ENCODE results near the gene RETREG1.

Gene RETREG1

DNA sequence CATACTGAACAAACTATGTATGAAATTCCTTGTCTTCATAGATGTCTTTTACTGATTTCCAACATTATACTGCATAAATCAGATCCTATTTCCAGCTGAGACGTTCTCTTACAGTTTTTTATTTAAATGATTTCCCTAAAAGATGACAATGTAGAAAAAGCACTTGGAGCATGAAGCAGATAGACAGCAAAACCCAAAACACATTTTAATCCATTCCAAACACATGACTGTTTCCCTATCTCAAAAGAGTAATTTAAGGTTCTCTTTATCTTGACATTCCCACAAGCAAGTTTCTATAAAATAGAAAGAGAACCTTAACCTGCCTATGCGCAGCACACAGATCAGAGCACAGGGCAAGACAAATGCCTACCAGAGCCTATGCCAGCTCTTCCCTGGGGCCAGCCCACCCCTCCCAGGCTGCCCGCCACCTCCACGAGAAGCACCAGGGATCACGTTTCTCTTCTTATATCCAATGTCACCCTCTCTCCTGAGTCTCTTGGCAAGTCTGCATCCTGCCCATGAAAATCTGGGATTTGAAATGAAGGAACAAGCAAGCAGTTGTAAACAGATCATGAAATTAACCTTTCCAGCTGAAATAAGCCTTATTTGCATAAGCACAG lies 52.4 kb downstream of the RETREG1 start:
- DNase-seq (ENCODE audit: extremely low read depth, low read depth): no peak

DNA sequence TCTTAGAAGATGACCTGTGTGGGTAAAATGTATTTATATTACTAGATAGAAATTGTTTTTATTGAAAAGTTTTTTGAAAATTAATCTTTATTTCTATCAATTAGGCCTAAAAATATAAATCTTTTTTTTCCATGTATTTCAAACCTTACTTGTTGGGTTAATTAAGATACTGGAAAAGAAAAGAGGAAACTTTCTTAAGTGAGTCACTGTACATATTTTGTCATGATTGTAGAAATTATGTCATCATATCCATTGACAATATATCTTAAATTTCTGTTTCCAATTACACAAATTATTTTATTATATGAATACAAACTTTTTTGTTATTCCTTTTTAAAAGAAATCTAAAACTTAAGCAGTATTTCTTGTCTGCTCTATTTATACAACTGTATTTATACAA lies 53.1 kb downstream of the RETREG1 start:
- DNase-seq (ENCODE audit: extremely low read depth, low read depth): no peak
- TF ChIP-seq, protein P1, sequence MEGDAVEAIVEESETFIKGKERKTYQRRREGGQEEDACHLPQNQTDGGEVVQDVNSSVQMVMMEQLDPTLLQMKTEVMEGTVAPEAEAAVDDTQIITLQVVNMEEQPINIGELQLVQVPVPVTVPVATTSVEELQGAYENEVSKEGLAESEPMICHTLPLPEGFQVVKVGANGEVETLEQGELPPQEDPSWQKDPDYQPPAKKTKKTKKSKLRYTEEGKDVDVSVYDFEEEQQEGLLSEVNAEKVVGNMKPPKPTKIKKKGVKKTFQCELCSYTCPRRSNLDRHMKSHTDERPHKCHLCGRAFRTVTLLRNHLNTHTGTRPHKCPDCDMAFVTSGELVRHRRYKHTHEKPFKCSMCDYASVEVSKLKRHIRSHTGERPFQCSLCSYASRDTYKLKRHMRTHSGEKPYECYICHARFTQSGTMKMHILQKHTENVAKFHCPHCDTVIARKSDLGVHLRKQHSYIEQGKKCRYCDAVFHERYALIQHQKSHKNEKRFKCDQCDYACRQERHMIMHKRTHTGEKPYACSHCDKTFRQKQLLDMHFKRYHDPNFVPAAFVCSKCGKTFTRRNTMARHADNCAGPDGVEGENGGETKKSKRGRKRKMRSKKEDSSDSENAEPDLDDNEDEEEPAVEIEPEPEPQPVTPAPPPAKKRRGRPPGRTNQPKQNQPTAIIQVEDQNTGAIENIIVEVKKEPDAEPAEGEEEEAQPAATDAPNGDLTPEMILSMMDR (IDR thresholded peaks at IDR 0.05; ENCODE audit: low read depth, low read length): no peak

More for the DNA sequence above, 52.4 kb downstream of the RETREG1 start:
- TF ChIP-seq, protein P1 (IDR thresholded peaks at IDR 0.05; ENCODE audit: low read depth, low read length): no peak

DNA sequence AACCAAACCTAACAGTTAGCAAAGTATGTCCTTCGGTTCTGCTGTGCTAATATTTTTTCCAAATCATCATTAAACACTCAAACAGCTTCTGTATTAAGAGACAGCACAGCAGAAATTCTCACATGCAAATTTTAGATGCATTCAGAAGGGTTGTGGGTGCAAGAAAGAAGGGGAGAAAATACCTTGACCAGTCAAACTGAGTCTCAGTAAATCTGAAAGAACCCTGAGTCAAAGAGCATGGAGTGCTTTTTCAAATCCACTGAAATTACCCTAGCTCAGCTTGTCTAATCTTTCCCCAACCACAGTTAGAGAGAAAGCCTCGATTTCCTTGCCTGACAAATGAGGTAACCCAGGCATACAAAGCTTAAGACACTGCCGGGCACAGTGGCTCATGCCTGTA lies 55.1 kb downstream of the RETREG1 start:
- no peak for DNase-seq (ENCODE audit: extremely low read depth, low read depth)
- TF ChIP-seq, protein P1 (IDR thresholded peaks at IDR 0.05; ENCODE audit: low read depth, low read length): no peak

DNA sequence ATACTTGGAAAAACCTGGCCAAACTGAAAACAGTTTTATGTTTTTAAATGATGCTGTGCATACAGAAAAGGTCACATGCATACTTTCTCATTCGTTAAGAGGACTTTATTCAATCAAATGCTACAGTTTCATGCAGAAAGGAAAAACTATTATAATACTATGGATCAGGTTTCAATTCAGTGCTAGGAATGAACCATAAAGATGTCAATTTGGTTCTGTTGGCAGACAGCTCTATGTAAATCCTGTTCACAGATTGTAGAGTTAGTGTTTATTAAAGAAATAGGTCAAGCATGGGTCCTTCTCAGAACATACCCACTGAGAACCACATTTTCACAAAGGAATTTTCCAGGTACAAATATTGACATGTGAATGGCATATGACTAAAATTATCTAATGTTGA lies 57.1 kb downstream of the RETREG1 start:
- TF ChIP-seq, protein P1 (IDR thresholded peaks at IDR 0.05; ENCODE audit: low read depth, low read length): no peak
- no peak for DNase-seq (ENCODE audit: extremely low read depth, low read depth)

DNA sequence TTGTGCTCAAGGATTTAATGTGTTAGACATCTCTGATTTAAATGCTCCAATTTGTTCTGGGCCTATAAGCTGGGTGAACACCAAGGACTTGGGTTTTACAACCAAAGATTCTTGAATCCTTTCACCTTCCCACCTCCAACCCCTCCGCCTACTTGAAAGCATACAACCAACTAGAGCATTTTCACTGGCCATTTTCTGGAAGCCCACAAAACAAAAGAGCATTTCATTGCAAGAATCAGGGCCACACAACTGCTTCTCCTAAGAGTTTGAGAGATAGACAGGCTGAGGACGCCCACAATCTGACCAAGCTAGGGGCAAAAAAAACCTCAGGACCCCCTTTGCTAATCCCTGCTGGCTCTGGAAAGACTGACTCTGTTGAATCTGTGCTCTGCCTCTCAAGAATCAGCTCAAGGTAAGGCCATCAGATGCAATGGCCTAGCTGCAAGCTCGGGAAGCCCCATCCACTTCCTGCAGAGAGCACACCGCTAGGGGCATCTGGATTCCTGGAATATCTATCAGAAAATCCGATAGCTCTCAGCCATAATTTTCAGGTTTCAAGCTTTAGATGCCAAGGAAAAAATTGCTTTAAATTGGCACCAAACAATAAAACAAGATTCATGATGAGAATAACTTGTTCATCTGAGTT lies 57.7 kb downstream of the RETREG1 start:
- TF ChIP-seq, protein P1 (IDR thresholded peaks at IDR 0.05; ENCODE audit: low read depth, low read length): no peak
- no peak for DNase-seq (ENCODE audit: extremely low read depth, low read depth)

DNA sequence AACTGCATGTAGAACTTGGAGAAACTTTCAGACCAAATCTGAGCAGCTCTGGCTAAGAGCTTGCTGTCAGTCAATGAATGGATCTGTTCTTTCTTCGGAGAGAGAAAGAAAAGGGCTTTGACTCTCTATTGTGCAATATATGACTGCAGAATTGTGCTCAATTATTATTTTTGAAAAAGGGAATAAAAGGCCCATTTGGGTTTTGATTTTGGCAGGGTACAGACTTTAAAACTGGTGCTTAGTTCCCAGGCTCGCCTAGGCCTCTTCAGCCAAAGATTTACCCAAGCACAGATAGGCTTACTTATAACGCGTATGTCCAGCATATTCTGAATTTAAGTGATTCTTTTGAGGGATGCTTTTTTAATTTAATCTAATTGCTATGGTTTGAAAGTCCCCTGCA lies 59.3 kb downstream of the RETREG1 start:
- DNase-seq (ENCODE audit: extremely low read depth, low read depth): no peak
- TF ChIP-seq, protein P1 (IDR thresholded peaks at IDR 0.05; ENCODE audit: low read depth, low read length): no peak

DNA sequence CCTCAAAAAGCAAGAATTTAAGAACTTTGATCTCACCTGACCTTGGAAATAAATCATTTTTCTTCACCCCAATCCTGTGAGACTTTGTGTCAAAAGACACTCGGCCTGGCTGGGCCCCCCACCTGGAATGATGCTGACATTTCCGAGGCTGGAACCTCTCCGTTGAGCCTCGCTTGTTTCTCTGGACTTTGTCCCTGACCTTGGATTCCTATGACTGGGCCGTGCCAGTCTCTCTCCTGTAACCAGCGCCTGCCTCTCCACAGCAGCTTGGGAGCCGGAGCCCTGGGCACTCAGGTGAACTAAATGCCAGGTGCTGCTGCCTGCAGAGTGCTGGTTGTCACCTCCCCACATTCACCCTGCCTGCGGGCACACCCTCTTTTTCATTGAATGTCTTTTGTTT lies 62.7 kb downstream of the RETREG1 start:
- DNase-seq (ENCODE audit: extremely low read depth, low read depth): no peak
- TF ChIP-seq, protein P1 (IDR thresholded peaks at IDR 0.05; ENCODE audit: low read depth, low read length): no peak
